MG63 (cell line): ENCODE results near the gene RETREG1. TPM values are rescaled to one million over a fixed set of nuclear protein-coding genes. Genes with fewer than 3 reads are reported as not detected.
"Not testable (repeated sequence)": the region's sequence is repeated elsewhere in the genome, so short reads cannot be mapped to it uniquely, and the experiment has no call there.

ENCODE experiments used
- DNase-seq: peaks from one replicate; pipeline ENCODE4 v3.0.0-alpha.2; 2020
- H3K27me3 ChIP-seq: fragments of 250-450 bp; sonication (Bioruptor Pico); 2 replicates; pipeline ENCODE4 v1.5.1; 2020; ENCODE audit warnings: mild to moderate bottlenecking, moderate library complexity
- H3K36me3 ChIP-seq: fragments of 250-450 bp; sonication (Bioruptor Pico); 2 replicates; pipeline ENCODE4 v1.5.1; 2020; ENCODE audit warnings: mild to moderate bottlenecking, moderate library complexity
- H3K4me3 ChIP-seq: fragments of 250-450 bp; sonication (Bioruptor Pico); 2 replicates; pipeline ENCODE4 v1.5.1; 2020; ENCODE audit warnings: mild to moderate bottlenecking, moderate library complexity
- H3K9me3 ChIP-seq: fragments of 250-450 bp; sonication (Bioruptor Pico); 2 replicates; pipeline ENCODE4 v1.5.1; 2020; ENCODE audit warnings: mild to moderate bottlenecking, moderate library complexity
- total RNA-seq: library from RNA; depleted of rRNA; stranded (reverse); fragments of >200 nt; shearing (Covaris generic); gene quantifications from 2 replicates; pipeline ENCODE4 v1.2.3, GENCODE V29; 2014; ENCODE audit warnings: low replicate concordance

Gene RETREG1
- total RNA-seq, 1 experiment from 2014 or later, result 0.16 TPM

GRCh38 chr5:16465544-16466432, 151.0 kb downstream of the RETREG1 start, which contains the start of gene ZNF622:
Gene ZNF622, minus strand, starts transcription at chr5:16465800. Its CDS starts 135 bp downstream, at chr5:16465665.
- peak within 1 kb of the TSS; percentile 97 for H3K4me3 ChIP-seq
- no peaks in the 10 kb centered on the region for H3K9me3 ChIP-seq
- peak; percentile 93 for DNase-seq
- H3K27me3 ChIP-seq, result no peaks in the 10 kb centered on the region
- peaks cover 39% of the 10 kb centered on the region for H3K36me3 ChIP-seq

GRCh38 chr5:16464664-16465543, 151.9 kb downstream of the RETREG1 start:
- no peaks in the 10 kb centered on the region for H3K27me3 ChIP-seq
- H3K4me3 ChIP-seq, result peak overlapping the region; percentile 97
- DNase-seq, result no peak
- no peaks in the 10 kb centered on the region for H3K9me3 ChIP-seq
- H3K36me3 ChIP-seq, result peaks cover 48% of the 10 kb centered on the region

GRCh38 chr5:16464231-16464630, 152.6 kb downstream of the RETREG1 start:
- no peak for DNase-seq

GRCh38 chr5:16461782-16462181, 155.0 kb downstream of the RETREG1 start:
- H3K36me3 ChIP-seq, result peaks cover 79% of the 10 kb centered on the region
- H3K4me3 ChIP-seq, result no peak overlapping the region
- DNase-seq, result no peak
- no peaks in the 10 kb centered on the region for H3K9me3 ChIP-seq
- no peaks in the 10 kb centered on the region for H3K27me3 ChIP-seq

More at GRCh38 chr5:16464231-16464630, 152.6 kb downstream of the RETREG1 start:
- H3K36me3 ChIP-seq, result peaks cover 54% of the 10 kb centered on the region
- no peaks in the 10 kb centered on the region for H3K9me3 ChIP-seq
- H3K4me3 ChIP-seq, result peak overlapping the region; percentile 97
- H3K27me3 ChIP-seq, result no peaks in the 10 kb centered on the region

- DNase-seq, result no peak
- Histone ChIP-seq H3K36me3 (peaks cover 86% of the 10 kb centered on the region), H3K27me3 (no peaks in the 10 kb centered on the region), H3K9me3 (no peaks in the 10 kb centered on the region), H3K4me3 (no peak overlapping the region)
Observed at GRCh38 chr5:16461026-16461425, 155.8 kb downstream of the RETREG1 start.

GRCh38 chr5:16459451-16459850, 157.3 kb downstream of the RETREG1 start:
- no peak for DNase-seq
- Histone ChIP-seq H3K4me3 (no peak overlapping the region), H3K36me3 (peaks cover 96% of the 10 kb centered on the region), H3K27me3 (no peaks in the 10 kb centered on the region), H3K9me3 (no peaks in the 10 kb centered on the region)

DNA sequence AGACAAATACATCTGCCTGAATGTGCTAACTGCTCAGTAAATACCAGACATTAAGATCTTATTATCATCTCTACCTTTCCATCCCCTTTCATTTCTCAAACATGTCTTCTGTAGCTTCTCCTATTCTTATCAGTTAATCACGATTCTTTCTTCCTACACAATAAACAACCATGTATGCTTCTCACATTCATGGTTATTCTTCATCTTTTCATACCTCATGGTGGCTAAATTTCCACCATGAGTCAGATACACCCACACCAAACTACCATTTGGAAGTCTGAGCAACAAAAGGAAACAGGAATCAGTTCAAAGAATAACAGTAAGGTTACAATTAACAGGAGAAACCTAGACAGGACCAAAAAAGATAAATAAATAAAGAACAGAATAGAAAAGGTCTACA, 158.9 kb downstream of the RETREG1 start:
- H3K4me3 ChIP-seq, result no peak overlapping the region
- no peaks in the 10 kb centered on the region for H3K27me3 ChIP-seq
- no peaks in the 10 kb centered on the region for H3K9me3 ChIP-seq
- no peak for DNase-seq
- peaks cover 94% of the 10 kb centered on the region for H3K36me3 ChIP-seq

GRCh38 chr5:16457451-16457850, 159.3 kb downstream of the RETREG1 start:
- Histone ChIP-seq H3K36me3 (peaks cover 94% of the 10 kb centered on the region), H3K4me3 (no peak overlapping the region), H3K9me3 (no peaks in the 10 kb centered on the region), H3K27me3 (no peaks in the 10 kb centered on the region)
- no peak for DNase-seq

- Histone ChIP-seq H3K9me3 (no peaks in the 10 kb centered on the region), H3K4me3 (no peak overlapping the region), H3K27me3 (no peaks in the 10 kb centered on the region), H3K36me3 (peaks cover 94% of the 10 kb centered on the region)
- DNase-seq, result peak; percentile 33
Observed at GRCh38 chr5:16456103-16456832, 160.5 kb downstream of the RETREG1 start.

DNA sequence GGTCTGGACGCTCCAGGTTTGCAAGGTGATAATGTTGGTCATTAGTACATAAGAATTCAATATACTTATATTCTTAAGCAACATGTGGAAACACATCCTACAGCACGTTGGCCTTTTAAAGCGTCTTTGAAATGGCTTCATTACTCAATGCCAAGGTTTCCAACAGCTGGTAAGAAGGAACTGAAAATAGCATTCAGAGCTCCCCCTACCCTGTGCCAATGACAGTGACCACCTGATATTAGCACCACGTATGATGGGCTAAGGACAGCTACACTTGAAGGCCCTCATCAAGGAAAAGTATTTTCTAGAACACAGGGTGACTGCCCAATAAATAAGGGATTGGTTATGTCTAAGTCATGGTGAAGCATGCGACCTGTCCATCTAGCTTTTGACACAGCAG, 161.1 kb downstream of the RETREG1 start:
- no peak overlapping the region for H3K4me3 ChIP-seq
- no peak for DNase-seq
- H3K36me3 ChIP-seq, result peaks cover 94% of the 10 kb centered on the region
- no peaks in the 10 kb centered on the region for H3K9me3 ChIP-seq
- H3K27me3 ChIP-seq, result no peaks in the 10 kb centered on the region

DNA sequence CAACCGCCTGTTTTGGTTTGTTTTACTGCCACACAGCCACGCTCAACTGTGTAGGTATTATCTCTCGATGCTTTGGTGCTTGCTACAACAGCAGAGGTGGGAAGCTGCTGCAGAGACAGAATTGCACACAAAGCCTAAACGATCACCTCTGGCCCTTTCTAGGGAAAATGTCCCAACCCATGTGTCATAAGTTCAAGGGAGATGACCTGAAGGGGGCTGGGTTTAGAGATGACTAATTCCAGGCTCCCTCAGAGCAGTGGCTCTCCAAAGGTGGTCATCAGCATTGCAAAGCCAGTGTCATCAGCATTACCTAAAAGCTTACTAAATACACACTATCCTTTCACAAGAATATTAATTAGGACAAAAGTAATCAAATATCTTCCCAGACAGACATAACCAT, 162.1 kb downstream of the RETREG1 start:
- Histone ChIP-seq H3K4me3 (no peak overlapping the region), H3K36me3 (peaks cover 94% of the 10 kb centered on the region), H3K9me3 (no peaks in the 10 kb centered on the region), H3K27me3 (no peaks in the 10 kb centered on the region)
- no peak for DNase-seq

DNA sequence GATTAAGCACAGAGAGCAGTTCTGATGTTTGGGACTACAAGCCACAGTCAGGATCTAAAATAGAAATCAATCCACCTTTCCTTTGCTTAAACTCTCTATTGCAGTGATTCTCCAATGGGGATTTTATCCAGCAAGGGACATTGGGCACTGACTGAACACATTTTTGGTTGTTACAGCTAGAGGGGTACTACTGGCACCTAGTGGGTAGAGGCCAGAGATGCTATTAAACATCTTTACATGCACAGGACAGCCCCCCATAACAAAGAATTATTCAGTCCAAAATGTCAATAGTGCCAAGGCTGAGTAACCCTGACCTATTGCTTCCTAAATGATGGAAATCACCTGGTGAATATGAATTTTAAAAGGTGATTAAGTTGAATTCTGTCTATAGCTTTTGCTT, 163.2 kb downstream of the RETREG1 start:
- Histone ChIP-seq H3K27me3 (no peaks in the 10 kb centered on the region), H3K9me3 (no peaks in the 10 kb centered on the region), H3K36me3 (peaks cover 93% of the 10 kb centered on the region), H3K4me3 (no peak overlapping the region)
- DNase-seq, result no peak

DNA sequence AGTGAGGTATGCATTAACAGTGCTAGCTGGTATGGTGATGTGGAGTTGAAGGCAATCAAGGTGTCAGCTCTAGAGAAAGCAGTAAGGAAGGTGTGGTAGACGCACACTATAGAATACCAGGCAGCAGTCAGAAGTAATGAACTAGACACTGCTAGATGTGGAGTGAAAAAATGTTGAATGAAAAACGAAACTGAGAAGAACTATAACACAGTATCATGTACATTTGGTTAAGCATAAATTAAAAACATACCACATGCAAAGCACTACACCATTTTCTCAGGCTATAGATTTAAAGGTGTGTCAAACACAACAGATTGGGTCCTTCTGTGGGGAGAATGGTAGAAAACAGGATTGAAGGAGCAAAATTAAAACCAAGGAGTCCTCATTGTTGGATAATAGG, 166.6 kb downstream of the RETREG1 start:
- H3K36me3 ChIP-seq, result peaks cover 80% of the 10 kb centered on the region
- H3K27me3 ChIP-seq, result no peaks in the 10 kb centered on the region
- no peak for DNase-seq
- H3K9me3 ChIP-seq, result no peaks in the 10 kb centered on the region
- no peak overlapping the region for H3K4me3 ChIP-seq

DNA sequence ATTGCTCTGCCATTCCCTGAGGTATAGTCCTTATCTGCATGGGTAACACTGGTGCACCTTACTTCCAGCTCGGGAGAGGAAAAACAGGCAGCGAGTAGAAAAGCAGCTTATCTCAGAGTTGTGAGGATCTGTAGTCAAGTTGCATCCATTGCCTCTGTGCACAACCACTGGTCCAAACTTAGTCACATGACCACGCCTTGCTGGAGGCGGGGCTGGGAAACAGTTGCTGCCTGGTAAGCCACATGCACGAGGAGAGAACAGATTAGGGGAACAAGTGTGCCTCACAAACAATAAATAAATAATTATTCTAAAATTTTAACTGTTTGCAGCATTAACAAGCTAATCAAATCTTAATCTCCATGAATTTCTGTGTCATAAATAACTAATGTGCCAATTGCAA, 169.8 kb downstream of the RETREG1 start:
- Histone ChIP-seq H3K27me3 (no peaks in the 10 kb centered on the region), H3K4me3 (no peak overlapping the region), H3K36me3 (peaks cover 55% of the 10 kb centered on the region), H3K9me3 (no peaks in the 10 kb centered on the region)
- DNase-seq, result peak; percentile 17

DNA sequence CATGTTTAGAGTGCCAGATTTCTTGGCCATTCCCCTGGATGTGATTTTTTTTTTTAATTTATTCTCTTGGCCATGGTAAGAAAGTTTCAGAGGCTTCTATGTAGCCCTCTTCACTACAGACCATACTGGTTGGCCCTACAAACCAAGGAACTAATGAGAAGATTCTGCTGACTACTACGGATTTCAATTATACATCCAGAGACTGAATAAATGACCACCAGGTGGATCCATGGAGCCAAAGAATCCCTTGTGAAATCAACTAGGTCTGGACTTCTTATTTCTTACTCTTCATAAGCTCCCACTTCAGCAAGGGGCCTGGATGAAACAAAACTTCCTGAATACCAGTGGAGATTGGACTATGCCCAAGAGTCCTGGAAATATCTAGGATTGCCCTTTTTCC, 178.8 kb downstream of the RETREG1 start:
- Histone ChIP-seq H3K9me3 (no peaks in the 10 kb centered on the region), H3K4me3 (no peak overlapping the region), H3K27me3 (peaks cover 14% of the 10 kb centered on the region), H3K36me3 (no peaks in the 10 kb centered on the region)
- DNase-seq, result no peak

GRCh38 chr5:16436065-16436682, 180.6 kb downstream of the RETREG1 start:
- peaks cover 30% of the 10 kb centered on the region for H3K27me3 ChIP-seq
- DNase-seq, H3K9me3 ChIP-seq, H3K4me3 ChIP-seq, H3K36me3 ChIP-seq: not testable (repeated sequence)
